Measurements from ENCODE around the gene ARHGEF19.
A peak's percentile ranks its signal among the peaks of the same experiment; 100 is the strongest.
"Not testable (repeated sequence)": the region's sequence is repeated elsewhere in the genome, so short reads cannot be mapped to it uniquely, and the experiment has no call there.

Gene ARHGEF19

GRCh38 chr1:16243936-16244649 lies 31.6 kb upstream of the ARHGEF19 start:
- DNase-seq: peak; percentile 60

GRCh38 chr1:16243215-16243610 lies 30.8 kb upstream of the ARHGEF19 start:
- DNase-seq: no peak

DNA sequence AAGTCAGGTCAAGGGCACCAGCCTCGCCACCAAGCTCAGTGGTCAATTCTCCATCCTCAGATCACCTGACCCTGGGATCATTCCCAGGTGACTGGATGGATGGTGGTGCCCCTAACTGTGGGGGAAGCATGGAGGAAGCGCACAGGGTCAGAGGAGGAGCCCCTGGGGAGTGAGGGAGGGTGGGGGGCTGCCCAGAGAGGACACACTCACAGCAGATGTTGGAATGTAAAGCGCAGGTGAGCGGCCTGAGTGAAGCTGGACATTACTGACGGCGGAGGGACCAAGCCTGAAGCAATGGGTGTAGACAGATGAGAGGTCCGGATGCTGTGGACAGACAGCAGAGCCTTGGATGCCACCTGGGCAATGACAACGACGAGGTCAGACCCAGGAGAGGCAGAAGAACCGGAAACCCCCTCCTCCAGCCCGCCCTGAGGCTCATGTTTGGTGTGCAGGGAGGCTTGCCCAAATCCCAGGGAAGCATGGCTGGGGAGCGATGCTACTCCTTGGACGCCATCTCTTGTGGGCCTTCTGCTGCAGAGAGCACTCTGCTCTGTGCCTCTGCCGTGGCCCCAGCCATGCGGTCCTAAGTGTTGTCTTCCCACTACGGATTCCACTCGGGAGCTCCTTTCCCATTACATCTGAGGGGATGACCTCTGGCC lies 30.2 kb upstream of the ARHGEF19 start:
- DNase-seq: no peak

DNA sequence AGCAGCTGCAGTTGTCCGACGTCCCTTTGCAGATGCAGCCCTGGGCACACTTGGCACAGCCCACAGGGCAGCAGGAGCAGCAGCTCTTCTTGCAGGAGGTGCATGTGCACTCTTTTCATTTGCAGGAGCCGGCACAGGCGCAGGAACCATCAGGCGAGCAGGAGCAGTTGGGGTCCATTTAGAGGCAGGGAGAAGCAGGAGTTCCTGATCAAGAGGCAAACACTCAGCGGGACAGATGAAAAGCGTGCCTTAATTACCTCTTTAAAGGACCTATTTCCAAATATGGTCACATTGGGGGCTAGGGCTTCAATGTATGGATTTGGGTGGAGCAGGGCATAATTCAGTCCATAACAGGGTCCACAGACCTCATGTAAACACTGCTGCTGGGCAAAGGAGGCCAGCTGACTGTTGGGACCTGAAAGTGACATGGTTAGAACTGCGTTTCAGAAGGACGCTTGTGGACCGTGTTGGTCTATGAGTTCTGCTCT lies 28.8 kb upstream of the ARHGEF19 start:
- DNase-seq: no peak

- no peak for DNase-seq
Measured at GRCh38 chr1:16239972-16240491, 27.6 kb upstream of the ARHGEF19 start.

GRCh38 chr1:16237343-16237830 lies 24.9 kb upstream of the ARHGEF19 start:
- DNase-seq: no peak

GRCh38 chr1:16236511-16237342 lies 24.3 kb upstream of the ARHGEF19 start, which contains the start of gene CPLANE2:
TSS of gene CPLANE2 (minus strand) at chr1:16237183. CDS start at chr1:16236742, 441 bp downstream.
- DNase-seq: peak; percentile 95

DNA sequence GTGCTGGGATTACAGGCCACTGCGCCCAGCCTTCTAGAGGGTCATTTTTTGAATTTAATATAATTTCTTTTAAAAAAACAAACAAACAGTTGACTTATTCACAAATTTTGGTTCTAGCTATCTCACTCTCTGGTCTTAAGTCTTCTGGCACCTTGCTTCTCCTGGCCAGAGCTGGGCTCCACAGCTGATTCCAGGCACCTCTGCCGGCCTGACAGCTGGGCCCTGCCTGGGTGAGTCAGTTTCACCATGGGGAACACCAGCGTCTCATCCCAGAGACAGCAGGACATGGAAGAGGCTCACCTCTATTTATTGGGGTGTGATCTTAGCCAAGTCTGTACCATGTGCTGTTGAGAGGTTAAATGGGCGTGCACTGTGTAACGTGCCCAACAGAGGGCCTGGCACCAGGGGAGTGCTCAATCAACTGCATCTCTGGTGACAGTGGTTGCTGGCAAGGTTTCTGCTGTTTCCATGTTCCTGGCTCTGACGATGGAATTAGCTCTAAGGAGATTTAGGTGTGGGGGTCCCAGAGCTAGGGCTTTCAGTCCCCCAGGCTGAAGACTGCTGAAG lies 23.6 kb upstream of the ARHGEF19 start:
- DNase-seq: peak; percentile 37

DNA sequence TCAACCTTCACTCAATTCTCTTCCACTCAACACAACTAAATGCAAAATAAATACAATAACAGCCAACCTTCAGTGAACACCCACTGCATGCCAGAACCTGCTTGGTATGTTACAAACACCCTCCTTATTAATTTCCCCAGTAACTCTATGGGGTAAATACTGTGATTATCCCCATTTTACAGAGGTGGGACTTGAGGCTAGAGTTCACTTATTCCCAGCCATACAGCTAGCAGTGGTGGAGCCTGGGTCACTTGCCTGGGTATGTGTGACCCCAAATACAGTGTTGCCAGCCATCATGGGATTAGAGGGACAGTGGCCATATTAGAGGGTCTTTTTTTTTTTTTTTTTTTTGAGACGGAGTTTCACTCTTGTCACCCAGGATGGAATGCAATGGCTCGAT lies 22.9 kb upstream of the ARHGEF19 start:
- no peak for DNase-seq

GRCh38 chr1:16233431-16233830 lies 21.0 kb upstream of the ARHGEF19 start:
- no peak for DNase-seq

DNA sequence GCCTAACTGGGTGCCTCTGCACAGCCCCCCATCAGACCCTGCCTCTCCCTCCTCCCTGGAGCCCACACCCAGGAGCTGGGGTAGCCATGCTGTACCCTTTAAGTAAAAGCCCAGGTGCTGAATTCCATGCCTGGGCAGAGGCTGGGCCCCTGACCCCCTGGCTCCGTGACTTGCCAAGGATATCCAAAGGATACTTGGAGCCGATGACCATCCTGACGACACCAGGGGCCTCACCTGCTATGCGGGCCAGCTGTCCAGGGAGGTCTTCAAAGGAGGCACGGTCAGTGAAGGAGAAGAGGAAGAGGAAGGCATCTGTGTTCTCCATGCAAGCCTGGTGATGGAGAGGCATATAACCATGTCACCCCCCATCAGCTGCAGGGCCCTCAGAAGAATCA lies 19.9 kb upstream of the ARHGEF19 start:
- no peak for DNase-seq

DNA sequence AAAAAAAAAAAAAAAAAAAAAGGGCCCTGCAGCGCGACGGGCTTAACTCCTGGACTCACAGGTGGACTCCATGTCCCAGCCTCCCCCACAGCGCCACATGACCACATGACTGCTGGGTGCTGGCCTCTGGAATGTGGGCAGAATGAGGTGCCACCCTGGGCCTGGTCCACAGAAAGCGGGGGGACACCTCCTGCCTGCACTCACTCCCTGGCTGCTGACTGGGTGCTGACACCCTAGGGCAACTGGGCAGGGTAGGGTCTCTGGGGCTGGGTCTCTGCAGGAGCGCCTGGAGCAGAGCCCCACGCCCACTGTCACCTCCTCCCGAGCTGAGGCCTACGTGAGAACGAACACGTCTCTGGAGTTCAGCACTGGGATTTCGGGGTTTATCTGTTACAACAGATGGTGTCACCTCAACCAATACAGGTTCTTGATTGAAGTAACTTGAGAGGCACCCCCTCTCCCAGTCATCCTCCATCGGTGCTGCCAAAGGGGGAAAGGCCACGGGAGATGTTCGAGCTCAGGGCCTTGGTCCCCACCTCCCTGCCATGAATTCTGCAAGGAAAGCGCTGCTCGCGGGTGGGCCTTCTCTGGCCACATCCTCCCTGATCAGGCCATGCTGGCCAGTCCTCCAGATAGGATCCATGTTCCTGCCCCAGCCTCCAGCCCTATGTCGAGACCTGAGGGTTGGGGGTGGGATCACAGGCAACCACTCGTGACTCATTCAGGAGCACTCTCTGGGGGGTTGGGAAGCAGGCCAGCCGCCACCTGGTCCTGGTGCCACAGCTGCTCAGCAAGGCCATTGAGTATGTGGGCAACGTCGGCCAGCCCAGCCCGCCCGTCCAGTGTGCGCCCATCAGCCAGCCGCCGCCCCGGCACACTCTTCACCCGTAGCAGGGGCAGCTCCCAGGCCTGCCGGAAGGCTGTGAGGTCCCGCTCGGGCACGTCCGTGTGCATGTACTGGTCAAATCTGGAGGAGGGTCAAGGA lies 19.2 kb upstream of the ARHGEF19 start:
- no peak for DNase-seq

DNA sequence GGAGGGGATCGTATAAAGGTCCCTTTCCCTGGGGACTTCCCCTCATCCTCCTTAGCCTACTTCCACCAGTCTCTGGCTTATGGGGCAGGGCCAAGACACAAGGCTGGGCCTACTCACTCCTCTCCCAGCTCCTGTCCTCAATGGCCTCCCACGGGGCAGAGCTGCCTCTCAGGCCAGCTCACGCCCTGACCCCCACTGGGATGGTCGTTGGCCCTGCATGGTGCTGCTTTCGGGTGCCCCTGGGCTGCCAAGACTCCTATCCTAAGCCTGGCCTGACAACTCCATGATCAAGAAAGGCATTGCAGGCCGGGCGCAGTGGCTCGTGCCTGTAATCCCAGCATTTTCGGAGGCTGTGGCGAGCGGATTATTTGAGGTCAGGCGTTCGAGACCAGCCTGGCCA lies 18.3 kb upstream of the ARHGEF19 start:
- no peak for DNase-seq

GRCh38 chr1:16229976-16230740 lies 17.7 kb upstream of the ARHGEF19 start:
- DNase-seq: no peak

DNA sequence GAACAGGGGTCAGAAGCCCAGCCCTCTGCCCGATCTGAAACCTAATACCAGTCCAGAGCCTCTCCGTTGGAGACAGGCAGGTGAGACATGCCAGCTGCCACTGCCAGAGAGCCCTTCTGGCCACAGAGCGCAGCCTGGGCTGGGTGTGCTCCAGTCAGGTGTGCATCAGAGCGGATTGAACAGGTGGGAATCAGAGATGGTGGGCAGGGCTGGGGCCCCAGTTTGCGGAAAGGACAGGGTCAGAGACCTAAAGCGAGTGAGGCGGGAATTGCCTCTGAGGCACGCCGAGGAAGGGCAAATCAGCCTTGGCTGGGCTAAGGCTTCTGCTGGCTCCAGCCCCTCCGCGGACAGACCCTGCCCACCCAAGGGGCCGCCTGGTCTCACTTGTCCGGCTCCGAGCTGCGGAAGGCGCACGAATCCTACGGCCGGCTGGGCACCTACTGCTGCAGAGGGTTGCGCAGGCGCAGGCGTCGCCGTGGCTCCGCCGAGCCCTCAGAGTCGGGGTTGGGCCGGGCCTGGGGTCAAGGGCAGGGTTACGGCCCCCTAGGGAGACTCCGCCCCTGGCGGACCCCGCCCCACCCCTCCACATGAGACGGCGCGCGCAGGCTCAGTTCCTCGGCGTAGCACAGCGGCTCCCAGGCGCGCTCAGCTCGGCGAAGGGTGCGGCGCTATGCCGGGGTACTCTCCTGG lies 14.2 kb upstream of the ARHGEF19 start:
- no peak for DNase-seq

- DNase-seq: no peak
Measured at GRCh38 chr1:16226129-16226489, 13.7 kb upstream of the ARHGEF19 start.

DNA sequence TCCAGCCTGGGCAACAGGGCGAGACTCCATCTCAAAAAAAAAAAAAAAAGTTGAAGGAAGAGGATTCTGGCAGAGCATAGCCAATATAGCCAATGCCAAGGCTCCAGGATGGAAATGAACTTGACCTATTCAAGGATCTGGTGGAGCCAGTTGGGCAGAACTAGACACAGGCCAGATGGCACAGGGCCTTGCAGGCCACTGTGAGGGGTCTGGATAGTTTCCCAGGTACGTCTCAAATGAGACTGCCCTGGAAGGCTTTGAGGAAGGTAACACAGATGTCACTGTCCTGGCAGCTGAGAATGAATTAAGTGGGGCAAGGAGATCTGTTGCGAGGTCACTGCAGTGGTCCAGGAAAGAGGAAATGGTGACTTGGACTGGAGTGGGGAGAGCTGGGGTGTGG lies 12.0 kb upstream of the ARHGEF19 start:
- DNase-seq: no peak

DNA sequence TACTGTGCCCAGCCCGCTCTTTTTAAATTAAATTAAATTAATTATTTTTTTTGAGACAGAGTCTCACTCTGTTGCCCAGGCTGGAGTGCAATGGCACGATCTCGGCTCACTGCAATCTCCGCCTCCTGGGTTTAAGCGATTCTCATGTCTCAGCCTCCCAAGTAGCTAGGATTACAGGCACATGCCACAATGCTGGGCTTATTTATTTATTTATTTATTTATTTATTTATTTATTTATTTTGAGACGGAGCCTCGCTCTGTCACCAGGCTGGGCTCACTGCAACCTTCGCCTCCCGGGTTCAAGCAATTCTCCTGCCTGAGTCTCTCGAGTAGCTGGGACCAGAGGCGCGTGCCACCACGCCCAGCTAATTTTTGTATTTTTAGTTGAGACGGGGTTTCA lies 10.3 kb upstream of the ARHGEF19 start:
- DNase-seq: not testable (repeated sequence)

DNA sequence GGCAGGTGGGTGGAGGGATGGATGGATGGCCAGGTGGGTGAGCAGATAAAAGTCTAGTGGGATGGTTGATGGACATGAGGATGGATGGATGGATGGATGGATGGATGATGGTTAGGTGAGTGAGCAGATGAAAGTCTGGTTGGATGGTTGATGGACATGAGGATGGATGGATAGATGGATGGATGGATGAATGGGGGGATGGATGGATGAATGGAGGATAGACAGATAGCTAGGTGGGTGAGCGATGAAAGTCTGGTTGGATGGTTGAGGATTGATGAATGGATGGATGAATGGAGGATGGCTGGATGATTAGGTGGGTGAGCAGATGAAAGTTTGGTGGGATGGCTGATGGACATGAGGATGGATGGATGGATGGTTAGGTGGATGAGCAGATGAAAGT lies 9.0 kb upstream of the ARHGEF19 start:
- no peak for DNase-seq

- DNase-seq: no peak
Measured at GRCh38 chr1:16219968-16220500, 7.6 kb upstream of the ARHGEF19 start.
